ENCODE data around the gene CYP8B1. TPM values are rescaled to one million over a fixed set of nuclear protein-coding genes. Genes with fewer than 3 reads are reported as not detected.

Gene CYP8B1
- total RNA-seq, 1 experiment from 2014 or later = not detected

DNA sequence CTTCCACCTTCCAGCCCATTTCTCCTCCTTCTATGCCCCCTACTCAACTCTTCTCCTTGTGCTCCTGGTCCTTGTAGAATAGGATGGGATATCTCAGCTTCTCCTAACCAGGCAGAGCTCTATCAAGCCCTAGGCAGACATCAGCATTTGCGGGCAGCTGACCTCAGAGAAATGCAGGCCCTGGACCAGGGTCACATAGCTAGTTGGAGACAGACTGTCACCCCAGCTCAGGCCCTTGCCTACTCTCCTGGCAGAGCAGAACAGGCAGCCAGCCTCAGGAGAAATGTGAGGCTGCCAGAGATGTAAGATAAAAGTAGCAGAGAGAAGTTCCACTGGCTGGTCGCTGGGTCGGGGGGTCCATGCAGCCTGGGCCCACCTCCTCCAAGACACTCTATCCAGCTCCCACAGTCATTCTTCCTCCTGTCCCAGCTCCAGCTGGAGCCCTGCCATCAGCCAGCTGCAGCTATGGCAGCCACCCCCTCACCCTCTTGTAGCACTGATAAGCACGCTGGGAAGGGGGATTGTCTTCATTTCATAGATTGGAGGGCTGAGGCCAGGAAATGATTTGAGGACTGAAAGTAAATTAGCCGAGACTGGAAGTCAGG is 4.0 kb downstream of the CYP8B1 start:
- Histone ChIP-seq H3K9me3 (no peaks in the 10 kb centered on the region), H3K27me3 (no peaks in the 10 kb centered on the region), H3K4me3 (no peak overlapping the region), H3K36me3 (no peaks in the 10 kb centered on the region)
- no peak for DNase-seq

DNA sequence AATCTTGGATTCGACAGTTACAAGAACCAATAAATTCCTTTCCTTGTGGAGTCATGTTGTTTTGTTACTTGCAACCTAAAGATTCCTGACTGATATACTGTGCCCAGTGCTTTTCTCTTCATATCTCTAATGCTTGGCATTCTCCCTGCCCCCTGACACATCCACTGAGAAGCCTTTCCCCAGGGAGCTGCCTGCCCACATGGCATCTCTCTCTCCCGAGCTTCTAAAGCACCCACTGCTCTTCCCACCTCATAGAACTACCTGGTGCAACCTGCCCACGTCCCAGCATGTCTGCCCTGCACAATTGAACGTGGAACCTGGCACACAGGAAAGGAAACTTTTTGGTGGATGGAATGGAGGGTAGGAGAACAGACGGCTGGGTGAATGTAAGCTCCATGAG is 6.8 kb downstream of the CYP8B1 start:
- no peak for DNase-seq
- no peaks in the 10 kb centered on the region for H3K36me3 ChIP-seq
- no peaks in the 10 kb centered on the region for H3K27me3 ChIP-seq
- H3K4me3 ChIP-seq = no peak overlapping the region
- no peaks in the 10 kb centered on the region for H3K9me3 ChIP-seq

DNA sequence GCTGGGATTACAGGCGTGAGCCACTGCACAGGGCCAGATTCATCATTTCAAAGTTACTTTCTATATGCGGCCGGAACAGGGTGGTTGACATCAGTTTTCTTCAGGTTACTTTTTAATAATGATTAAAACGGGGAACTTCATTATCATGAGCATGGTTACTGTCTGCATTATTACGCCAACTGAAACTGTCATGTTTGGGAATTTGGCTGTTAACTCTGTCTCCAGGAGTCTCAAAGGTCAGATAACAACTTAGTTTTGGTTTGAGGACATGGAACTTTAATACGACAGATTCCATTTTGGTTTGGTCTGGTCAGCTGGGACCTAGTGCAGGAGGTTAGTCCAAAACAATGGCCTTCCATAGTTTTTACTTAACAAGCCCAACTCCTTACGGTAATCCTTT is 8.5 kb downstream of the CYP8B1 start:
- DNase-seq = no peak
- no peaks in the 10 kb centered on the region for H3K9me3 ChIP-seq
- no peak overlapping the region for H3K4me3 ChIP-seq
- H3K27me3 ChIP-seq = no peaks in the 10 kb centered on the region
- no peaks in the 10 kb centered on the region for H3K36me3 ChIP-seq

DNA sequence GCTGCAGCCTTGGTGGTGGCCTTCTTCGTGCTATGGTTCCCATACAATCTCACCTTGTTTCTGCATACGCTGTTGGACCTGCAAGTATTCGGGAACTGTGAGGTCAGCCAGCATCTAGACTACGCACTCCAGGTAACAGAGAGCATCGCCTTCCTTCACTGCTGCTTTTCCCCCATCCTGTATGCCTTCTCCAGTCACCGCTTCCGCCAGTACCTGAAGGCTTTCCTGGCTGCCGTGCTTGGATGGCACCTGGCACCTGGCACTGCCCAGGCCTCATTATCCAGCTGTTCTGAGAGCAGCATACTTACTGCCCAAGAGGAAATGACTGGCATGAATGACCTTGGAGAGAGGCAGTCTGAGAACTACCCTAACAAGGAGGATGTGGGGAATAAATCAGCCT is 10.4 kb downstream of the CYP8B1 start:
- DNase-seq = no peak
- H3K4me3 ChIP-seq = no peak overlapping the region
- no peaks in the 10 kb centered on the region for H3K9me3 ChIP-seq
- no peaks in the 10 kb centered on the region for H3K27me3 ChIP-seq
- H3K36me3 ChIP-seq = no peaks in the 10 kb centered on the region

DNA sequence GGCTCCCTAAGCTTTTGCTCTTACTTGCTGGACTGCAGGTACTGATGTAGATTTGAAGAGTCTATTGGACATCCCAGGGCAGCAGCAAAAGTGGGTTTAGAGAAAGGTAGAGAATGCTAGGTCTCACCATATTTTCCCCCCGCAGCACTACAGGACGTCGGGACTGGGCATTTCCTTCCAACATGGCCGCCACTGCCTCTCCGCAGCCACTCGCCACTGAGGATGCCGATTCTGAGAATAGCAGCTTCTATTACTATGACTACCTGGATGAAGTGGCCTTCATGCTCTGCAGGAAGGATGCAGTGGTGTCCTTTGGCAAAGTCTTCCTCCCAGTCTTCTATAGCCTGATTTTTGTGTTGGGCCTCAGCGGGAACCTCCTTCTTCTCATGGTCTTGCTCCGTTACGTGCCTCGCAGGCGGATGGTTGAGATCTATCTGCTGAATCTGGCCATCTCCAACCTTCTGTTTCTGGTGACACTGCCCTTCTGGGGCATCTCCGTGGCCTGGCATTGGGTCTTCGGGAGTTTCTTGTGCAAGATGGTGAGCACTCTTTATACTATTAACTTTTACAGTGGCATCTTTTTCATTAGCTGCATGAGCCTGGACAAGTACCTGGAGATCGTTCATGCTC is 11.2 kb downstream of the CYP8B1 start:
- Histone ChIP-seq H3K36me3 (no peaks in the 10 kb centered on the region), H3K4me3 (no peak overlapping the region), H3K27me3 (no peaks in the 10 kb centered on the region), H3K9me3 (no peaks in the 10 kb centered on the region)
- no peak for DNase-seq

DNA sequence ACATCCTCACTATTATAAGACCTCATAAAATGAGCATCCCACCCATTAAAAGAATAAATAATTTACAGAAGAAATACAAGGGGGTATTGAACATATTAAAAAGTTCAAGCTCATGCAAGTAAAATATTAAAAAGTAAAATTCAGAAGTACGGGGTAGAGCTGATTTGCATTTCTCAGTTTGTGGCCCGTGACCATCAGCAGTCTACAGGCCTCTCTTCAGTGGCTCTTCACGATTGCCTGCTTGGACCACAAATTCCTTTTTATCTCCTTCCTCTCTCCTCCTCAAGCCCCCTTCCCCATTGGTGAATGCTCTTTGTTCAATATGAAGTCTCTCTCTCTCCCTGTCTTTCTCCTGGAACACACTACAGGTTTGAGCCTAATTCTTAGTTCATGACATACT is 19.1 kb downstream of the CYP8B1 start:
- no peak for DNase-seq
- Histone ChIP-seq H3K9me3 (no peaks in the 10 kb centered on the region), H3K27me3 (no peaks in the 10 kb centered on the region), H3K36me3 (no peaks in the 10 kb centered on the region), H3K4me3 (no peak overlapping the region)

DNA sequence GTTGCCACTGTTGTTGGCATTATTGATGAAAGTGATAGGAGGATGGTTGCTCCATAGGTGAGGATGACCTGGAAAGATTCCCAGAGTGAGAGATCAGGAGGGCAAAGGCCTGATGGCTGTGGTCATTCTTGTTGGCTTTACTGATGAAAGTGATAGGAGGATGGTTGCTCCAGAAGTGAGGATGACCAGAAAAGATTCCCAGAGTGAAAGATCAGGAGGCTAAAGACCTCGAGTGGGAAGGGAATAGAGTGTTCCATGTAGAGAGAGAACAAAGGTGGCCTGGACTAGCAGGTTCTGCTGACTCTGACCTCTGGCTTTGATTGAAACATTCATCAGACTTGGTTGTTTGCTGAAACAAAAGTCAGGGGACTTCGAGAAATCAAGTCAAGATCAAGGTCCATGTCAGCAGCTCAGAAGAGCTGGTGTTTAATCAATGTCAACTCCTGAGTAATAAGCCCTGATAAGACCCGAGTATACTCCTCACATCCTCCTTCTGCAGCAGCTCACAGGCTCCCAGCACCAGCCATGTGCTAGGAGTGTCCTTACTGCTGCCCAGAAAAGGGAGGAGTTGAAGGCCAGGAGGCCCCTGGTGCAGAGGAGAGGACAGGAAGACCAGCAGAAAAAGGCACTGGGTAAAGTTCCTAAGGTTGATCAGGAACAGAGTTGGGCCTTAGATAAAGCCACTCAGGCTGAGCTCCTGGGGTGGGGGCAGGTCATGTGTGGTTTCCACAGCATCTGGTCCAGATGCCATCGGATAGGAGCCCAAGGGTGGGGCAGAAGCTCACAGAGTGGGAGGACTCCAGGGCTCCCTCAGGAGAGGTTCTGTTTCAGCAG is 19.9 kb downstream of the CYP8B1 start:
- Histone ChIP-seq H3K27me3 (no peaks in the 10 kb centered on the region), H3K9me3 (no peaks in the 10 kb centered on the region), H3K4me3 (no peak overlapping the region), H3K36me3 (no peaks in the 10 kb centered on the region)
- no peak for DNase-seq

DNA sequence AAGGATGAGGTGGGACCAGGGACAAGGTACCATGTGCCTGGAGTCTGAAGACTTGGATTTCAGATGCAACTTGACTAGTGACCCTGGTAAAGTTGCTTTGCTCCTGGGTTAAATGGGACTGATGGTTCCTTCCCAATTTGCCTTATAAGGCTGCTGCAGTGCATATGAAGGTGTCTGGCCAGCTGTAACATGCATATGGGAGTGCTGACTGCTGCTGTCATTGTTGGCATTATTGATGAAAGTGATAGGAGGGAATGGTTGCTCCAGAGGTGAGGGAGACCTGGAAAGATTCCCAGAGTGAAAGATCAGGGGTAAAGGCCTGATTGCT is 20.5 kb downstream of the CYP8B1 start:
- no peaks in the 10 kb centered on the region for H3K27me3 ChIP-seq
- H3K9me3 ChIP-seq = no peaks in the 10 kb centered on the region
- no peak for DNase-seq
- no peak overlapping the region for H3K4me3 ChIP-seq
- H3K36me3 ChIP-seq = no peaks in the 10 kb centered on the region

DNA sequence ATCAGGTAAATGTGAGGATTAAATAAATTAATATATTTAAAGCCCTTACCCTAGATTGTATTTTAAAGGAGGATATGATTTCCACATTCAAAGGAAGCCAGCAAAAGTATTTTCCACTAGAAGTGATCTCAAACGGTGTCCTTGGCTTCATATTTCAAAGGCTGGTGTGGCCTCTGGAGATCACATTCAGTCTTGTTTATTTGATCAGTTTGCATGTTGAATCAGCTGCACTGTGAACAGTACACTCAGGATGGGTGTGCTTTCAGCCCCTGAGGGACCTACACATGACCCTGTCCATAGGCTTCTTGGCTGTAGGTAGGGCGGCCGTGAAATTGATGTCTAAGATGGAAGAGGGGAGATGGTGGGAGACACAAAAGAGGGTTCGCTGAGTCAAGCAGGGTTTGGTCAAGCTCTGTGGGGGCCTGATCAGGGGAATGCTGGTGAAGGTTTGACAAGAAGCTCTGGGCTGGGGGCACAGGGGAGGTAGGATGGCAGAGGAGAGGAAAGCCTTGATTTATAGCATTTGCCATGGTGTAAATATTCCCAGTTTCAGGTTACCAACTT is 21.9 kb downstream of the CYP8B1 start:
- DNase-seq = no peak
- no peaks in the 10 kb centered on the region for H3K9me3 ChIP-seq
- no peaks in the 10 kb centered on the region for H3K27me3 ChIP-seq
- no peaks in the 10 kb centered on the region for H3K36me3 ChIP-seq
- no peak overlapping the region for H3K4me3 ChIP-seq

DNA sequence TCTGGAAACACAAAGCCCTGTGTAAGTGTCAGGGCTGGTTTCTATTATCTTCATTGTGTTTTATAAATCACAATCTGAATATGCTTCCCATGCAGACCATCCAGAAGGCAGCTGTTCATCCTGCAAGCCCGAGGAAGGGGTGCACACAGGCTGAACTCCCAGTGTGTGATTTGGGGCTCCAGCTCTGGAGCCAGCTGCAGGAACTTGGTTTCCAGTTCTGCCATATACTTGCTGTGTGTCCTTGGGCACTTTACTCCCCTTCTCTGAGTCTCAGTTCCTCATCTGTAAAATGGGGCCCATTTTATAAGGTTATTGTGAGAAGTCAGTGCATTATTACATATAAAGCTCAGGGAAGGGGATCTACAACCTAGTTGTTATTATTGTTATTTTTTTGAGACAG is 22.6 kb downstream of the CYP8B1 start:
- no peak overlapping the region for H3K4me3 ChIP-seq
- DNase-seq = no peak
- no peaks in the 10 kb centered on the region for H3K27me3 ChIP-seq
- no peaks in the 10 kb centered on the region for H3K9me3 ChIP-seq
- no peaks in the 10 kb centered on the region for H3K36me3 ChIP-seq

DNA sequence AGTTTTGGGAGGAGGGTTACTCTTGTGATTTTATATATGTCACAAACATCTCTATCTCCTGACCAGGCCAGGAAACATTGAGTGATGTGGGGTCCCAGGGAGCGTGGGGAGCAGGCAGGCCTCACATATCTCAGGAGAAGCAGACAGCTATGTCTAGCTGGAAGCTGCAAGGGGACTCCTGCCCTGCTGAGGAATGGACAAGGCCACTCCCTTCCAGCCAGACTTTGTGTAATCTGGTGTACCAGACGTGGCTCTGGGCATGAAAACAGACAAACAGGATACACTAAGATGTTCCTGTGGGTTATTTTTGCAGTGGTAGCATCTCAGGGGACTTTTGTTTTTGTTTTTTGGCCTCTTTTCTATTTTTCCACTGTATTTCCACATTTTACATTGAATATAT is 23.2 kb downstream of the CYP8B1 start:
- no peak for DNase-seq
- Histone ChIP-seq H3K9me3 (no peaks in the 10 kb centered on the region), H3K36me3 (no peaks in the 10 kb centered on the region), H3K4me3 (no peak overlapping the region), H3K27me3 (no peaks in the 10 kb centered on the region)

DNA sequence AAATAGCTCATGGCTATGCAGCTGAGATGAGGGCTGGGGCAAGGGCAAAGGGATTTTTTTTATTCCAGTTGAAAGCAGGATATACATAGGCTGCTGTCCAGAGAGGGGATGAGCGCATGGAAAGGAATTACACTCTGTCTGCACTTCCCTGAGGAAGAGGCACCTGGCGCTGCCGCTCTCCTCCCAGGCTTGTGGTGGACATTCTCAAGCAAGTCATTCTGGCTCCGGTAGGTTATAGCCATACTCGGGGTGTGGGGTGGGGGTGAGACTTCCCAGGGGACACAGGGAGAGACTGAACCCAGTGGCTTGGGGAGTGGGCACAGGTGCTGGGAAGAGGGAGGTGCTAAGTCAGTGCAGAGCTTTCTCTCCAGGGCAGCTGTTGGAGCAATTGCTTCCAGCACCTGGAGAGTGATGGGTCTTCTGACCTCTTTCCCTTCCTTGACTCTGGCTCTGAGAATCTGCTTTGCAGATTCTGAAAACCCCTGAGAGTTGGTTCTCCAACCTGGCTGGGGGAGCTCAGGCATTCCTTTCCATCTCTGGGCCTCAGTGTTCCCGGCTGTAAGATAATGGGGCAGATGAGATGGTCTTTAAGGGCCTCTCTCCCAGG is 24.3 kb downstream of the CYP8B1 start:
- Histone ChIP-seq H3K27me3 (no peaks in the 10 kb centered on the region), H3K9me3 (no peaks in the 10 kb centered on the region), H3K4me3 (no peak overlapping the region), H3K36me3 (no peaks in the 10 kb centered on the region)
- DNase-seq = no peak

DNA sequence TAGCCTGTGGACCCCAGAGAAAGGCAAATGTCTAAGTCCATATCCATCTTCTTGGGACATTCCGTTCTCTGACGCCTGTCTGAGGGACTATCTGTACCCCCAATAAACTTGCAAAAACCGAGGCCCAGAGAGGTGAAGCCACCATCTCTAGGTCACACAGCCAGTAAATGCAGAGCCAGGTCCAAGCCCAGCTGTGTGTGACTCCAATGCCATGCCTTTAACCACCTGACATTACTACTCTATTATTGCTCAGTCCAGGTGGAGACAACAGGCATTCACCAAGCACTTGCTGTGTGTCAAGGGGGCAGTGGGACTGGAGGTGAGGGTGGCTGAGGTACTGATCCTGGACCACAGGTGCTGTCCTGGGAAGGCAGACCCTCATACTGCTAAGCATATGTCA is 25.4 kb downstream of the CYP8B1 start:
- Histone ChIP-seq H3K9me3 (no peaks in the 10 kb centered on the region), H3K36me3 (no peaks in the 10 kb centered on the region), H3K27me3 (no peaks in the 10 kb centered on the region), H3K4me3 (no peak overlapping the region)
- DNase-seq = no peak

DNA sequence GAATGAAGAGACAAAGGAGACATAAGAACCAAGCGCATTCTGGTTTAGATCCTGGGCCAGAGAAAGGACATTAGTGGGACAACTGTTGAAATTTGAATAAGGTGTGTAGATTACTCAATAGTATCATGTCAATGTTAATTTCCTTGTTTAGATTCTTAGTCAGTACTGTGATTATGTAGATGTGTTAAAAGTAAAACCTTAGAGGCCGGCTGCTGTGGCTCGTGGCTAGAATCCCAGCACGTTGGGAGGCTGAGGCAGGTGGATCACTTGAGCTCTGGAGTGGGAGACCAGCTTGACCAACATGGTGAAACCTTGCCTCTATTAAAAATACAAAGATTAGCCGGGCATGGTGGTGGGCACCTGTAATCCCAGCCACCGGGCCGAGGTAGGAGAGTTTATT is 26.7 kb downstream of the CYP8B1 start:
- no peak for DNase-seq
- H3K9me3 ChIP-seq = no peaks in the 10 kb centered on the region
- no peak overlapping the region for H3K4me3 ChIP-seq
- no peaks in the 10 kb centered on the region for H3K27me3 ChIP-seq
- H3K36me3 ChIP-seq = no peaks in the 10 kb centered on the region

DNA sequence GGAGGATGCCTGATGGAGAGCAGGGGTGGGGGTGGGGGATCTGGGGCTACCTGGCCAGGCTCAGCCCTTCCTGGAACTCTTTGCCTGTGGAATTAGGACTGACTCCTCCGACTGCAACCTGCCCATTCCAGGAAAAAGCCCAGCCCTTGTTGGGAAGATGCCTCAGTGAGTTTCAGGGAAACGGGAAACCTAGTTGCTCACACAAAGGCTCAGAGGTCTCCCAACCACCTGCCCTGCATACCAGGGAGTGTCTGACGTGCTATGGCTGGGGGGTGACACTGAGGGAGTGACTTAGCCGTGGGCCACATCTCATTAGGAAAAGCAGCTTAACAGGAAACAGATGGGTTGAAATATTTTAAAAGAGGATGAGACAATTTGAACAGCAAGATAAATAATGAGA is 27.9 kb downstream of the CYP8B1 start:
- Histone ChIP-seq H3K36me3 (no peaks in the 10 kb centered on the region), H3K9me3 (no peaks in the 10 kb centered on the region), H3K27me3 (no peaks in the 10 kb centered on the region), H3K4me3 (no peak overlapping the region)
- no peak for DNase-seq

DNA sequence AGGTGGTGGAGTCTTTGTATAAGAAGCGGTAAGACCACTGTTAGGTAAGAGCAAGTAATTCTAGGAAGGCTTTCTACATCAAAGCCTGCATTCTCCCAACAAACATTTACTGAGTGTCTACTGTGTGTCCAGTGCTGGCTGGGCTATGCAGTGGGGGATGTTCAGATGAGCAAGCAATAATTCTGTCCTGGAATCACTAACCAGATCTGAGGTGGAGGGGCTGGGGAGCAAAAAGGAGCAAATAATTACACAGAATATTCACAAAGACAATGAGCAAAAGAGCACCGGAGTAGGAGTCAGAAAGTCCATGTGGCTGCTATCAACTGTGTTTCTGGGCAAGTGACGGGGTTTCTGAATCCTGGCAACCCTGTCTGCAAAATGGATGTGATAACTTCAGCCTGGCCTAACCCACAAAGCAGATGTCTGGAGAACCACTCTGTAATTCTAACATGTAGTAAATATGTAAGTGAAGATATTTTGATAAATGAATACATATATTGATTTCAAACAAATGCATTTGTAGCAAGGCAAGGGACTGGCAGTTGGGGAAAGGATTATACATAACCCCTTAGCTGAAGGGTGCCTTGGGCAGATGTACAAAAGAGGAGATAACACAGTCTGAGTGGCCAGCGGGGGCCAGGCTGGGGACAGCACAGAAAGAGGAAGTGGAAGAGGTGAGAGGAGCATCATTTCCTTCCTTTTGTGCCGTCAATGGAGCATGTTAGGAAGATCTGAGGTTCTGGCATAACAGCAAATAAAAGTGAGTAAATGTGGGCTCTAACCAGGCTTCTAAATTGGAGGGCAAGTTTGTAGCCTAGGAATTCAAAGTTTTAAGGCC is 28.8 kb downstream of the CYP8B1 start:
- no peaks in the 10 kb centered on the region for H3K27me3 ChIP-seq
- H3K36me3 ChIP-seq = no peaks in the 10 kb centered on the region
- no peaks in the 10 kb centered on the region for H3K9me3 ChIP-seq
- DNase-seq = no peak
- no peak overlapping the region for H3K4me3 ChIP-seq

DNA sequence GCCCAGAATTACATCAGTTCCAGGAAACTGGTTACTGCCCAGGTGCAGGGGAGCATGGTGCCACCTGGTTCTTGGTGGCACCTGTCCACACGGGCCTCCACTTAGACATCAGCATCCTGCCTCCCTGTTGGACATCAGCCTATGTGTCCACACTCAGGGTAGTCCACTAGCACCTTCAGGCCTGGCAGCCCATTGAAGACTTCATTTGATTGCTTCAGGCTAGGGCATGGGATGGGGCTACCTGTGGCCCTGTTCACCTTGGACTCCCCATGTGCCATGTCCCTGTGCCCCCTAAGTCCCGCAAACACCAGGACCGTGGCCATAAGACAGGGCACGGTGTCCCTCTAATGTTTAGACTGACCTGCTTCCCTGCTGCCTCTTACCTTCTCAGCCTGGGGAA is 30.9 kb downstream of the CYP8B1 start:
- Histone ChIP-seq H3K36me3 (no peaks in the 10 kb centered on the region), H3K27me3 (no peaks in the 10 kb centered on the region), H3K4me3 (no peak overlapping the region), H3K9me3 (no peaks in the 10 kb centered on the region)
- no peak for DNase-seq

Measured in MG63 (cell line).